DMS114 treated with DMSO at 0.1 percent for 48 hours (cell line): ENCODE measurements around the gene KCNH3.
"Not testable (repeated sequence)": the region's sequence is repeated elsewhere in the genome, so short reads cannot be mapped to it uniquely, and the experiment has no call there.

Experiments
- DNase-seq: peaks from one replicate; lab custom pipeline; 2025; ENCODE audit not compliant: unreplicated experiment; lab: John Stamatoyannopoulos, UW

KCNH3 gene

DNA sequence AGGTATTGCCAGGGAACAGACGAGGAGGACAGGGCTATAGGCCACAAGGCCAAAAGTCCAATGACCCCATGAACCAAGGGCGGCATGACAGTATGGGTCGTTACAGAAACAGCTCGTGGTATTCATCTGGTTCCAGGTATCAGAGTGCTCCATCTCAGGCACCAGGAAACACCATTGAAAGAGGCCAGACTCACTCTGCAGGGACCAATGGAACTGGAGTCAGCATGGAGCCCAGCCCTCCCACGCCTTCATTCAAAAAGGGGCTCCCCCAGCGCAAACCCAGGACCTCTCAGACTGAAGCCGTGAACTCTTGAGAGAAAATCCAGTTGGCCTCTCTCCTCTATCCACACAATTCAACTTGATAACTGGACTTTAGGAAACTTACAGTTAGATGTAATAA, 12.9 kb upstream of the KCNH3 start:
- no peak for DNase-seq

DNA sequence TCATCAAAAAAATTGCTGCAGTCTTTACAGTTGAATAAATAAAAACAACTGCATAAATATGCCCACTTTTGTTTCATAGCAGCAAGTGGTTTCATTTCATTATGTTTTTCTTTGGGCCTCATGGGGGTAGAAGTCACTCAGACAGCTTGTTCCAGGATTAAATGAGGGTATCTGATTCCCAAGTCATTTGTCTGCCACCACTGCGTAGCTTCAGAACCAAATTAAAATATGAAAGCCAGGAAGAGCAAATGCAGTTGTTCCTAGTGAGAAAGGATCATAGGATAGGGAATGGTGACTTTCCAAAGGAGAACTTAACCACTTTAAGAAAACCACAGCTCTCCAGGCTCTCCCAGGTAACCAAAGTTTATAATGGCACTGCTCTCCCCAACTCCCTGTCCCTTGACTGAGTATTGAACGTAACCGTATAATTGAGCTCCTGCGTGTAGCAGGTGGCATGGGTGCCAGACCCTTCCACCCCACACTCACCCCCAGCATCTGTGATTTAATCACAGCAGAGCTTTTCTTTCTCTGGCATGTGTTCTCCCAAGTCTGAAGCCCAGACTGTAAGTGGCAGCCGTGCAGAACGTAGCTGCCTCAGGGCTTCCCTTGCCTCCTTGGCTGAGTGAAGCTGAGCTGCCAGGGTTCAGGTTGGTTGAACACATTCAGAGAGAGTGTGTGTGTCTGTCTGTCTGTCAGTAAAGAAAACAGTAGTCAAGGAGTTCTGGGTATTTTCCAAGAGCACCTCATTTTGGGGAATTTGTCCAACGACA, 11.3 kb upstream of the KCNH3 start:
- DNase-seq: no peak

DNA sequence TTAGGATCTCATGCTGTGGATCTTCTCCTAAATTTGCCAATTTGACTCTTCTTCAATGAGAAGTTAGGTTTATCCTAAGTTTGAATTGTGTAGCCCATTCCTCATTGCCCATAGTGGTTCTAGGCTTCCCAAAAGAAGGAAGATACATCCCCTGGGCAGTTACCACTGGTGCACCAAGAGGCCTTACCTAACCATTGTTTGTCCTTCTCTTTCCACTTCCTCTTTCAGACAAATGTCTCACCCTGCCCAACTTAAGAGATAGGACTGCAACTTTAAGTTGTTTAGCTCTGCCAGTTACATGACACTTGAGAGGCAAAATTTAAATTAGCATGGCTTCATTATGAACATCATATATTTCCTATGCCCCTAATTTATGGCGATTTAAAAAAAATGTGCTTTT, 9.4 kb upstream of the KCNH3 start:
- no peak for DNase-seq

DNA sequence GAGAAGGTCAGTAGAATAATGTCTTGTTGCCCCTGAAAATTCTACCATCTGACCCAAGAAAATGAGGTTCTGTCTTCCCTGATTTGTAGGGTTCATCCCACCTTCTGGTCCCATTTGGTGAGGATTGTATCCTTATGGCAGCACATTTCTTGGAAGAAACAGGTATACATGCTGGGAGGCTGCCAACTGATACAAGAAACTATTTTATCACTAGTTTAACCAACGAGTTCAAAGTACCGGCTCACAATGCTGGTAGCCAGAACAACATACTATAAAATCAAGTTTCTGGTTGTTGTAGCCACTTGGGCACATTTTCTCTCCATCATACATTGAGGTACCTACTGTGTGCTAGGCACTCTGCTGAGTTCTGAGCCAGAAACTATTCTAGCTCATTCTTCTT, 7.1 kb upstream of the KCNH3 start:
- DNase-seq: no peak

DNA sequence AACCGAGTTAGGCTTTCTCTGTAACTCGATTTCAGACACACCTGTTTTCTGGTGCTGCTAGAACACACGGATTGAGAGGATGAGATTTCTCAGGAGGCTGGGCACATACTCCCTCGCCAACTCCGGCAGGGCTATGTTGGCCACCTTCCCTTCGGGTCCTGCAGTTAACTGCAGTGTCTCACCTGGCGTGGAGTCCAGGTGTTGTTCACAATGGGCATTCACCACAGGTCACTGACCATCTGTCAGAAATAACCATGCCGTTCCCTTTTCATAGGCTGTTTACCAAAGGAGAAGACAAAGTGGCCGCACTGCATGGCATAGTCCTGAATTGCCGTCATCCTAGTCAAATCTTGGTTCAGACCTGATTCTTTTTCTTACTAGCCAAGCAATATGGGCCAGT, 5.5 kb upstream of the KCNH3 start:
- no peak for DNase-seq

DNA sequence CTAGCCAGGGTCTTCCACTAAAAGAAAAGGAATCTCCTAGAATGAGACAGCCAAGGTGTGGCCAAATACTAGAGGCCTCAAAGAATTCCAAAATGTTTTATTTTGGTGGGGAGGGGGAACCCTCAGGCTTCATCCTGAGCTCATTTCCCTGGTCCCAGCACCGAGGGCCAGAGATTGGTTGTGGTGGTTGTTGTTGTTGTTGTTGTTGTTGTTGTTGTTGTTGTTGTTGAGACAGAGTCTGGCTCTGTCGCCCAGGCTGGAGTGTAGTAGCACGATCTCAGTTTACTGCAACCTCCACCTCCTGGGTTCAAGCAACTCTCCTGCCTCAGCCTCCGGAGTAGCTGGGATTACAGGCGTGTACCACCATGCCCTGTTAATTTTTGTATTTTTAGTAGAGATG, 4.7 kb upstream of the KCNH3 start:
- DNase-seq: not testable (repeated sequence)

DNA sequence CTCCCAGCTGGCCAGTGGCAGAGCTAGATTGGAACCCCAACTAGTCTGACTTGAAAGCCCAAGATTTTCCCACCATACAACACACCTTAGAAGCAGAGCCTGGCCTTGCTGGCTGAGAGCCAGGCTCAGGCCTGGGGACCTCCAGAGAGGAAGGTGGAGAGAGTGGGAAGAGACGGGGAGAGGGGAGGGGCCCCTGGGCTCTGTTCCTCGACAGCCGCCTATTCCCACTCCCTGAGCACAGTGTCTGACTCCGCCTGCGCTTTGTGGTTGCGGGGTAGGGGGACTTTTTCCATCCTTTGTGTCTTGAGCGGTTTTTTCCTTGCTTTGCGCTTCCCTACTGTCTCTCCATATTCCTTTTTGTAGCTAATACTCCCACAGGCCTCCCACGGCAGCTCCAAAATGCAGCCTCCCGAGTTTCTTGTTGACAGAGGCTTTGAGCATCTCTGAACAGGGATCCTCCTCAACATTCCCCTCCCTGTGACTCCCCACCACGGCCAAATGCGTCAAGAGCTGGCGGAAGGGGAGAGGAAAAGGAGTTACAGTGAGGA, 4.0 kb upstream of the KCNH3 start:
- no peak for DNase-seq

DNA sequence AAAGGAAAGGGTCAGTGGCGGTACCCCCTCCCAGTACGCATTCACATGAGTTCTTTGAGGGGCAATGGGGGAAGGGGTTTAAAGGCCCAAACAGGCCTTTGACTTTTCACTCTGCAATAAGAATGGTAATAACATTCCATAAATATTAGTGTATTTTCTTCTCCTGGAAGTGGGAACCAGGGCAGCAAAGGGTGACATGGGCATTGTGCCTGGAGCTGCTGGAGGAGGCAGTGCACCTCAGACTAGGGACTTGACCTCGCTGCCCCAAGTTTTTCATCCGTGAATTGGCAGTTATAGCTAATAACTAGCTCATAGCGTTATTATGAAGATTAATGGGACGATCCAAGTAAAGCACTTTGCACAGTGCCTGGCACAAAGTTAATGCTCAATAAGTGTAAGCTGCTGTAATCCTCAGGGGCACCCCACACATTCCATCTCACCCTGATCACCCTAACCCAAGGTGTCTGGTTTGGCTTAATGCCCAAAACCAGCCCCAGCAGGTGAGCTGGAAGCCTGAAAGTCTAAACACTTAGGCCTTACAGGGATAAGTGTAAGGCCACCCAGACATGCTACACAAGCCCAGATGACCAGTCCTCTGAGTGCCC, 2.8 kb upstream of the KCNH3 start:
- no peak for DNase-seq

DNA sequence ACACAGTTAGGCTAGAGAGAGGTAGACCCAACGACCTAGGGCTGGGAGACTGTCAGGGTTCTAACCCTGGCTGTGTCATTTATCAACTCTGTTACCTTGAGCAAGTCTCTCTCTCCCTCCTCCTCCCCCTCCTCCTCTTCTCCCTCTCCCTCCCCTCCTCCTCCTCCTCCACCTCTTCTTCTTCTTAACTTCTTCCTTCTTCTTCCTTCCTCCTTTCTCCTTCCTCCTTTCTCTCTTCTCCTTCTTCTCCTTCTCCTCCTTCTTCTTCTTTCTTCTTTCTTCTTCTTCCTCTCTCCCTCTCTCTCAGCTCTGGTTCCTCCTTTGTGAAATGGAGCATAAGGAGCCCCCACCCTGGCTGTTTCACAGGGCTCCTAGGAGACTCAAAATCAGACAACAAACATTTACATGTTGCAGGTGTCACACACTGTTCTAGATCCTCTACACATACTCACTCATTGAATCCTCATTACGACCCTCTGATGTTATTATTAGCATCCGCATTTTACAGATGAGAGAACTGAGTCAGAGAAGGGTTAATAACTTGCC, 2.2 kb upstream of the KCNH3 start:
- DNase-seq: no peak

DNA sequence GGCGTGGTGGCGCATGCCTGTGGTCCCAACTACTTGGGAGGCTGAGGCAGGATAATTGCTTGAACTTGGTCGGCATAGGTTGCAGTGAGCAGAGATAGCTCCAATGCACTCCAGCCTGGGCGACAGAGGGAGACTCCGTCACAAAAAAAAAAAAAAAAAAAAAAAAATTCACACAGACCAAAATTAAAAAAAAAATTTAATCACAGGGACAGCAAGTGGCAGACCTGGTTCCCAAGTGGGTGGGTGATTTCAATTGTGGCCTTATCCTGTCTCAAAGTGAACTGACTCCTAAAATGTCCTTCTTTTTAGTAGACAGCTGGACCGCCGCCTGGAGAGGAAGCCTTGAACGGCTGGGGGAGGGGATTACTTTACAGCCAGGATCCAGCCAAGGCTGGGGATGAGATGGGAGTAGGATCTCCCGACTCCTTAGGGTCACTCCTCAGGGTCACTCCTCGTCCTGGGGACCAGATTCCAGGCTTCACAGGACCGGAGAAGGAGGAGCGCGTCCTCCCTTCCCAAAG, 1.5 kb upstream of the KCNH3 start:
- no peak for DNase-seq

DNA sequence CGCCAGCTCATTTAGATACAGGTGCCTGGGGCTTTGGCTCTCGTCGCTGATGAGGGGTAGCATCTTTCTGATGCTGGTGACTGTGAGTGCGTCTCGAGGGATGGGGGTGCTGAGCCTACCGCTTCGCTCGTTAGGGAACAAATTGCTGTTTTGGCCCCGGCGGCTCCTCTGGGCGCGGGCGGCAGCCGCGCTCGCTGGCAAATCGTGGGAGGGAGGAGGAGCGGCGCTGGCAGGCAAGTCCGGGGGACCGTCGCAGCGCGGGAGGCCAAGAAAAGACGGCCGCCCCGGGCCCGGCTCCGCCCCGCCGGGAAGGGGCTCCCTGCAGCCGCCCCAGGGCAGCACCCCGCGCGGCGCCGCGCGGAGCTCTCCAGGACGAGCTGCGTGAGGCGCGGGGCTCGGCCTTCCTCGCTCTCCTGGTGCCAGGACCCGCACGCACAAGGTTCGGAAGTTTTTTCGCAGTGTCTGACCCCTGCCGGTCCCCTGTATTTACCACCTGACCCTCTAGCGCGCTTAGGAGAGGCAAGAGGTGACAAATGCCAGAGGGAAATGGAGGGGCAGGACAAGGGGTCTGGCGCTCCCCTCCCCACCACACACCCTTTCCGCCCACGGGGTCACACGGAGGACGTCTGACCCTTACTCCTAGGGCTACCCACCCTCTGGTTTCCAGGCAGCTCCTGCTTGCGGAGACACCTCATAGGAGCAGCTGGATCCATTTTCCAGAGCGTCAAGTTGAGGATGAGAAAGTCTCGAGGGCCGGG, 899 bp upstream of the KCNH3 start:
- no peak for DNase-seq

DNA sequence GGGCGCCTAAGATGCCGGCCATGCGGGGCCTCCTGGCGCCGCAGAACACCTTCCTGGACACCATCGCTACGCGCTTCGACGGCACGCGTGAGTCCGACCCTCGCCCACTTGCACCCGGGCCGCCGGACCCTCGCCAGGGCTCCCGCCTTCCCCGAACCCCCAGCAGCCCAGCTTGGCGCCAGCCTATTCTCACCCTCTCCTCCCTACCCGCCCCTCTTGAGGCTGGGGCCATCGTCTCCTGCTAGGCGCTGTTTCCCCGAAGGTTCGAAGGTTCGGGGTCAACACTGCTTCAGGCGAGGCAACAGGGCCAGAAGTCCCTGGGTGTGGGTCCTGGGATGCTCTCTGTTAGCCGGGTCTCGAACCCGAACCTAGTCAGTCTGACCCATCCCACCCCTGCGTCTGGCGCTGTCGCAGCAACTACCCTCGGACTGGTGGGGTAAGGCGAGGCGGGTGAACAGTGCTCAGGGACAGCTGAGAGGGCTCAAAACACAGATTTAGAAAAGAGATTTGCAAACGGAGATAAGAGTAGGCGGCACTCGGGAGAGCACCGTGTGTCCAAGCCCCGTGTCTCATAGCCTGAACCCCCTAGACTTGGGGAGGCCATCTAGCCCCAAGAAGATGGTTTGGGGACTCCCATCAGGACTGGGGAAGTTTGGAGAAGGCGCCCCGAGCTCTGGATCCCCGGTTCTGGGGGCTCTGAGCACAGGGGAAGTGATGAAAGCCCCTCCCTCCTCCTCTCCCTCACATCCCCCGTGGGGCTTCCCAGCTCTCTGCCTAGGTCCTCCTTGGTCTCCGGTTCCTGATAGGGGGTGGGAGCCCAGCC, 787 bp downstream of the KCNH3 start:
- DNase-seq: no peak

DNA sequence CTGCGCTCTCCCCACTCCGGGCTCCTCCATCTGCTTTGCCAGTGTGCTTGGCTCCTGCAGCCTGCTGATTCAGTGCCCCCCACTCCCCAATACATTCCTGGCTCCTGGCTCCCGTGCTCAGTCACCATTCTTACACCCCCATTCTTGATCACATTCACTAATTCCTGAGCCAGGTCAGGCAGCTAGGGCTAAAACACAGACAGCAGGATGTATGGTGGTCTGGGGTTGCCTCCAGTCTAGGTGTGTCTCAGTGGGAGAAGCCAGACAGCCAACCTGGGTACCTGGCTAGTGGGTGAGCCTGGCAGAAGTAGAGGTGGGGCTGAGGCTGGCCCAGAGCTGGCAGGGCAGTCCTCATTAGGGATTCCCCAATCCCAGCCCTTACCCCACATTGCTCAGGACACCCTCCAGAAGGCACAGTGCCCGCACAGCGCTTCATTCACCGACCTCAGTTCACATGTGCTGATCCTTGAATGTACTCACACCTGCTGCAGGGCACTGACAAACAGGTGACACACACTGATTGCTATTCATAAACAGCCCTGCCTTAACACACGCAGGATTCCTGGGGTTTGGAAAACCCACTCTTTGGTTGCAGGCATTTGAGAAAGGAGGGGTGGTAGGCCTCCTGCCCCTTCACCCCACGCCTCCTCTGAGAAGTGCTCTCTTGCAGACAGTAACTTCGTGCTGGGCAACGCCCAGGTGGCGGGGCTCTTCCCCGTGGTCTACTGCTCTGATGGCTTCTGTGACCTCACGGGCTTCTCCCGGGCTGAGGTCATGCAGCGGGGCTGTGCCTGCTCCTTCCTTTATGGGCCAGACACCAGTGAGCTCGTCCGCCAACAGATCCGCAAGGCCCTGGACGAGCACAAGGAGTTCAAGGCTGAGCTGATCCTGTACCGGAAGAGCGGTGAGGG, 1.7 kb downstream of the KCNH3 start:
- no peak for DNase-seq

DNA sequence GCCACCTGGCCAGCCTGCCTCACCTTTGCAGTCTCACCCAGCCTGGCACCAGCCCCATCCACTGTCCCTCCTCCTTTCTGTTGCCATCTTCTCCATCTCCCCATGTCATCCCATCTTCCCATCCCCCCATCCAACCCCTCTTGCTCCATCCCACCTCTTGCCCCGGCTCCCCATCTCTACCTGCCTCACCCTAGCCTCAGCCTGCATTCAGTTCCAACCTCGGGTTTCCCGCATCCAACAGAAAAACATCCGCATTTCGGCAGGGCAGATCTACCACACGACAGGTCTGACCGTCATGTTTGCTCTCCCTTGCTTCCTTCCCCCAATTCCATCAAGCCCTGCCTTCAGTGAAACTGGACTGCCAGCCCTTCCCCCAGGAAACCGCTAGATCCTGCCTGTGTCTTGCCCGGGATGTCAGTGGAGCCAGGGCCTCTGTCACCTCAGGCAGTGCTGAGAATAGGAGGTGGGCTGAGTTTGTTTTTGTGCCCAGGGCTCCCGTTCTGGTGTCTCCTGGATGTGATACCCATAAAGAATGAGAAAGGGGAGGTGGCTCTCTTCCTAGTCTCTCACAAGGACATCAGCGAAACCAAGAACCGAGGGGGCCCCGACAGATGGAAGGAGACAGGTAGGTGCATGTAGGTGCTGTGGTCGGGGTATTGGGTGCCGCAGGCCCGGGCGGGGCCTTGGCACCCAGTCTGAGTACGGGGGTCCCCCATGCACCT, 2.5 kb downstream of the KCNH3 start:
- DNase-seq: no peak

DNA sequence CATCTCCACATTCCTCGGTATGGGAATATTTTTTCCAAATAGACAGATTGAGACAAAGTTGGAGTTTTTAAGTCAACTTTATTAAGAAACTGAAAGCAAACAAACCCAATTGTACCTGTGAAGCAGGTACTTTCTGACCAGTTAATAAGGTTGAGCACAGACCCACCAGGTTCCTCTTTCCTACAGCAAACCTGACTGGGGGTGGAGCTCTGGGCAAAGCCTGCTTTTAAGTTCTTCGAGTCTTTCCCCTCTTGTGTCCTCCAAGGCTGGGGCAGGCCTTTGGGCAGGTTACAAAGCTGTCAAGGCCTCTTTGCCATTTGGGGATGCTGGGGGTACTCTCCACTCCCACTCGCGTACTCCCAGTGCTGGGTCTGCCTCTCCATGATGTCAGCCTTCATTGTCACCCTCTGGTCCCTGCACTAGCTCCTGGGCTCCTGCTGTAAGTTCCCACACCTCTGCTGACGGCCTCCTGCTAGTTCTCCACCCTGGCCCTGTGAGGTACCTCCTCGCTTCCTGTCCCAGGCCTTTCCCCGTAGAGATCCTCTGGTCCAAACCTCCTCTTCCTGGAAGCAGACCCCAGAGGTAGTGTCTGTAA, 3.2 kb downstream of the KCNH3 start:
- DNase-seq: no peak

DNA sequence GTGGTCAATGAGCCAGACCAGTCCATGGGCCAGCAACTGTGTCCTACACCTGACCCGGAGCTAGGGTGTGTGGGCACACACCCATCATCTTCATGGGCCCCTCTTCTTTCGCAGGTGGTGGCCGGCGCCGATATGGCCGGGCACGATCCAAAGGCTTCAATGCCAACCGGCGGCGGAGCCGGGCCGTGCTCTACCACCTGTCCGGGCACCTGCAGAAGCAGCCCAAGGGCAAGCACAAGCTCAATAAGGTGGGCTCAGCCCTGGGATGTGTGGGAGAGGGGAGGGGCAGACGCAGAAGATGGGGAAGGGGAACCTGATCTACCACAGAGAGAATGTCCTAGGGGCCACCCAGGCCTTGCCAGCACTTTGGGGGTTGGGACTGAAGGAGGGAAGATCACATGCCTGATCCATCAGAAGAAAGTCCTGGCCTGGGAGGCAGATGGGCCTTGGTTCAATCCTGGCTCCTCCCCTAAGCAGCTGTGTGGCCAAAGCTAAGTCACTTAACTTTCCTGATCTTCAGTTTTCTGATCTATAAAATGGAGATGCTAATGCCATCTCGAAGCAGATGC, 3.8 kb downstream of the KCNH3 start:
- no peak for DNase-seq

DNA sequence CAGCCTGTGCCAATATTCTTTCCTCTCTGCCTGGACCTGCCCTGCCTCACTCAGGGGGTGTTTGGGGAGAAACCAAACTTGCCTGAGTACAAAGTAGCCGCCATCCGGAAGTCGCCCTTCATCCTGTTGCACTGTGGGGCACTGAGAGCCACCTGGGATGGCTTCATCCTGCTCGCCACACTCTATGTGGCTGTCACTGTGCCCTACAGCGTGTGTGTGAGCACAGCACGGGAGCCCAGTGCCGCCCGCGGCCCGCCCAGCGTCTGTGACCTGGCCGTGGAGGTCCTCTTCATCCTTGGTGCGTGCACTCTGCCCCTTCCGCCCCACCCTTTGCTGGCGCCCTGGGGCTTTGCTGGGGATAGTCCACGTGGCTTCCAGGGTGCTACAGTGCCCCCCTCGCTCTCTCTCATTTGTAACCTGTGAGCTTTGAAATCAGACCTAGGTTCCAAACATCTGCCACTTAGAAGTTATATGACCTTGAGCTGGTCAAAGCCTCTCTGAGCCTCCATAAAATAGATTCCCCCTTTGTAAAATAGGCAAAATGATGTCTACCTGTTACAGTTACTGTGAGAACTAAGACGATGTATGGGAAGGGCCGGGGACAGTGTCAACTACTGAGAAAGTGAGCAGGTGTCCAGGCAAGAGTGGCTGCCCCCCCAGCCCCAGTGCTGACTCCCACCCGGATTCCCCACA, 4.5 kb downstream of the KCNH3 start:
- DNase-seq: no peak
